ENCODE measurements around the gene MON1A. TPM values are rescaled to one million over a fixed set of nuclear protein-coding genes. Genes with fewer than 3 reads are reported as not detected.
"Not testable (repeated sequence)": the region's sequence is repeated elsewhere in the genome, so short reads cannot be mapped to it uniquely, and the experiment has no call there.

MON1A gene
- total RNA-seq, 4 donors from 2014 or later = 9.9 to 19.1 (median 15.7) TPM

DNA sequence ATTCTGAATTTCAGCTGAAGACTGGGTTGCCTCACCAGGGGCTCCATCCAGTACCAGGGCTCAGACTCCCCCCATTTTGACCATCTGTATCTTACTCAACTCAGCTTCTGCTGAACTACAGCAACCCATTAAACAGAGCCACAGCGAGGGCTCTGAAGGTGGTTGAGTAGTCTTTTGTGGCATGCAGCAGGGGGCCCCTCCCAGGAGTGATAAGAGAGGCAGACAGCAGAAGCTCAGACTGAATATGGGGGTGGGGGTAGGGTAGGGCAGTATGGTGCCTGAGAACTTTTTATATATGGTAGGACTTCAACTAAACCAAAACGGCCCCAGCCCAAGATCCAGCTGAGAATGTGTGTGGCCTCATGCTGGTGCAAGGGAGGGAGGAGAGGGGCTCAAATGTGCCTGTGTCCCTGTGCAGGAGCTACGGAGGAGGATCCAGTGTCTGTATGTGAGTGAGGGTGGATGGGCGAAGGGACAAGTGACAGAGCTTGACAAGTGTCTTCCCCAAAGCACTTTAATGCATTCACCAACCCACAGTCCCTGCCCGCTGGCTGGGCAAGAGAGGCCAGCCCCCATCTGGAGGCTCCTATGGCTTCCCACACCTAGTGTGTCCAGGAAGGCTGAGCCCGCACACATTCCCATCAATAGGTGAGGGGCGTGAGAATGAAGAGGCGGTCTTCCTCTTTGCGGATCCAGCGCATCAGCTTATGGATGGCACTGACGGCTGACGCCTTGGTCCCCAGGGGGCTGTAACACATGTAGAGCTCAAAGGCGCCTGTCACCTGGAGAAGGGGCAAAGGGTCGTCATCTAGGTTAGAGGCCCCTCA, 21.0 kb downstream of the MON1A start:
- TF ChIP-seq POLR2AphosphoS5 (IDR thresholded peaks at IDR 0.05) (no peak), POLR2A (IDR thresholded peaks at IDR 0.05; ENCODE audit: low read depth) (no peak), EP300 (IDR thresholded peaks at IDR 0.05) (no peak)
- TF ChIP-seq, protein P1, sequence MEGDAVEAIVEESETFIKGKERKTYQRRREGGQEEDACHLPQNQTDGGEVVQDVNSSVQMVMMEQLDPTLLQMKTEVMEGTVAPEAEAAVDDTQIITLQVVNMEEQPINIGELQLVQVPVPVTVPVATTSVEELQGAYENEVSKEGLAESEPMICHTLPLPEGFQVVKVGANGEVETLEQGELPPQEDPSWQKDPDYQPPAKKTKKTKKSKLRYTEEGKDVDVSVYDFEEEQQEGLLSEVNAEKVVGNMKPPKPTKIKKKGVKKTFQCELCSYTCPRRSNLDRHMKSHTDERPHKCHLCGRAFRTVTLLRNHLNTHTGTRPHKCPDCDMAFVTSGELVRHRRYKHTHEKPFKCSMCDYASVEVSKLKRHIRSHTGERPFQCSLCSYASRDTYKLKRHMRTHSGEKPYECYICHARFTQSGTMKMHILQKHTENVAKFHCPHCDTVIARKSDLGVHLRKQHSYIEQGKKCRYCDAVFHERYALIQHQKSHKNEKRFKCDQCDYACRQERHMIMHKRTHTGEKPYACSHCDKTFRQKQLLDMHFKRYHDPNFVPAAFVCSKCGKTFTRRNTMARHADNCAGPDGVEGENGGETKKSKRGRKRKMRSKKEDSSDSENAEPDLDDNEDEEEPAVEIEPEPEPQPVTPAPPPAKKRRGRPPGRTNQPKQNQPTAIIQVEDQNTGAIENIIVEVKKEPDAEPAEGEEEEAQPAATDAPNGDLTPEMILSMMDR (IDR thresholded peaks at IDR 0.05) = no peak
- no peak for DNase-seq (ENCODE audit: extremely low spot score)
- Histone ChIP-seq H3K36me3 (peaks cover 6 to 48% (median 48%) of the 10 kb centered on the region in 4 donors), H3K4me3 (no peak overlapping the region), H3K9me3 (no peaks in the 10 kb centered on the region), H3K27ac (replicated peaks in 1 of 4) (no peak overlapping the region), H3K4me1 (peaks cover 17 to 30% (median 24%) of the 10 kb centered on the region in 4 donors), H3K27me3 (no peaks in the 10 kb centered on the region)
- intact Hi-C loops (cut with DNase I) = loop anchor here (5.0 kb wide), 1 partner anchor 51 kb away; the partner anchor contains the start of gene TRAIP
- 92% methylated on average over 8 of the region's 14 CpGs for WGBS

DNA sequence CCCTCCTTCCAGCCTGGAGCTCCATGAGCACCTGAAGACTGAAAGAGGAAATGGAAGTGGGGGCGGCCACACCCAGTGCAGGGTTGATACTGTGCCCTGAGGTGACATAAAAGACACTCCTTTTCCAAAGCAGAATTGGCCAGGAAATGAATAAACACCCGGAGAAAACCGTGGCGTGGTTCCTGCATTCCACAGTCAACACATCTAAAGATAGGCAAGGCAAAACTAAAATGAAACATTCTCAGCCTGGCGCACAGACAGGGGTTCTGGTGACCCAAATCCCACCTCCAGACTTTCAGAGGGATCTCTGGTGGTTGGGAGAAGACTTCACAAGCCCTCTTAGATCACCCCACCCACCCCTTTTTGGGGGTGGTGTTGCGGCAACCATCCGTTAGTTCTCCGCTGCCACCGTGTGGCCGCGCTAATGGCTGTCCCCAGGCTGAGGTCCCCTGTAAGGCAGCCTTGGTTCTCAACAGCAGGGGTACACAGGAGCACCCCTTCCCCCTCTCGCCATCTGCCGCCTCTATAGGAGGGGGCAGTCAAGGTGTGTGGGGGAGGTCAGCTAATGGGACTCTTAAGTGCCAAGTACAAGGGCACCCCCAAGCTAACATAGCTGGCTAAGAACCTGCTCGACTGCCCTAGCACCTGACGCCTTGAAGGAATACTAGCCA, 23.4 kb downstream of the MON1A start:
- peaks cover 6 to 29% (median 28%) of the 10 kb centered on the region in 4 donors for H3K36me3 ChIP-seq
- H3K27ac ChIP-seq (replicated peaks in 1 of 4) = peak overlapping the region; percentile 37 to 58 (median 50)
- TF ChIP-seq POLR2AphosphoS5 (IDR thresholded peaks at IDR 0.05) (peak in 1 of 2 donors; percentile 45), EP300 (IDR thresholded peaks at IDR 0.05) (no peak), POLR2A (IDR thresholded peaks at IDR 0.05; ENCODE audit: low read depth) (no peak)
- TF ChIP-seq, protein P1 (IDR thresholded peaks at IDR 0.05) = peak; percentile 65 to 73 (median 65)
- H3K9me3 ChIP-seq = no peaks in the 10 kb centered on the region
- 12% methylated on average over 13 of the region's 15 CpGs for WGBS
- intact Hi-C loops (cut with DNase I) = loop anchor here (2.0 to 5.0 kb wide), 2 partner anchors 49 to 103 kb away; partner anchors contain the start of genes INKA1 and TRAIP
- H3K27me3 ChIP-seq = no peaks in the 10 kb centered on the region
- DNase-seq (ENCODE audit: extremely low spot score) = no peak
- peaks cover 26 to 53% (median 44%) of the 10 kb centered on the region in 4 donors for H3K4me1 ChIP-seq
- H3K4me3 ChIP-seq = peak overlapping the region; percentile 34 to 52 (median 38)

DNA sequence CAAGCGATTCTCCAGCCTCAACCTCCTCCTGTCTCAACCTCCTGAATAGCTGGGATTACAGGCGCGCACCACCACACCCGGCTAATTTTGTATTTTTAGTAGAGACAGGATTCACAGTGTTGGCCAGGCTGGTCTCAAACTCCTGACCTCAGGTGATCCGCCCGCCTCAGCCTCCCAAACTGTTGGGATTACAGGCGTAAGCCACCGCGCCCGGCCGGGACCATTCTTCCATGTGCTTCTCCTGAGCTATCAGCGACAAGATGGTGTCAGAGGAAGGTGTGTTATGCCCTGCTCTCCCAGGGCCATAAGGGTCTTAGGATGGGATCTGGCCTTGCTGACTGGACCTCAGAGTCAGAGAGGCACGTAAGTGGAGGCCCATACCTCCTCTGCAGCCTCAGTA, 25.2 kb downstream of the MON1A start:
- Histone ChIP-seq H3K36me3 (peaks cover 0 to 11% (median 10%) of the 10 kb centered on the region in 4 donors), H3K4me1 (peaks cover 28 to 60% (median 52%) of the 10 kb centered on the region in 4 donors), H3K27ac (replicated peaks in 1 of 4) (peak overlapping the region in 1 of 4 donors; percentile 25), H3K4me3 (peak overlapping the region in 1 of 4 donors; percentile 59)
- intact Hi-C loops (cut with DNase I) = loop anchor here (5.0 kb wide), 1 partner anchor 62 kb away; no protein-coding TSS in a partner anchor
- 98% methylated on average over 8 of the region's 13 CpGs for WGBS
- H3K9me3 ChIP-seq; DNase-seq (ENCODE audit: extremely low spot score); H3K27me3 ChIP-seq: not testable (repeated sequence)

DNA sequence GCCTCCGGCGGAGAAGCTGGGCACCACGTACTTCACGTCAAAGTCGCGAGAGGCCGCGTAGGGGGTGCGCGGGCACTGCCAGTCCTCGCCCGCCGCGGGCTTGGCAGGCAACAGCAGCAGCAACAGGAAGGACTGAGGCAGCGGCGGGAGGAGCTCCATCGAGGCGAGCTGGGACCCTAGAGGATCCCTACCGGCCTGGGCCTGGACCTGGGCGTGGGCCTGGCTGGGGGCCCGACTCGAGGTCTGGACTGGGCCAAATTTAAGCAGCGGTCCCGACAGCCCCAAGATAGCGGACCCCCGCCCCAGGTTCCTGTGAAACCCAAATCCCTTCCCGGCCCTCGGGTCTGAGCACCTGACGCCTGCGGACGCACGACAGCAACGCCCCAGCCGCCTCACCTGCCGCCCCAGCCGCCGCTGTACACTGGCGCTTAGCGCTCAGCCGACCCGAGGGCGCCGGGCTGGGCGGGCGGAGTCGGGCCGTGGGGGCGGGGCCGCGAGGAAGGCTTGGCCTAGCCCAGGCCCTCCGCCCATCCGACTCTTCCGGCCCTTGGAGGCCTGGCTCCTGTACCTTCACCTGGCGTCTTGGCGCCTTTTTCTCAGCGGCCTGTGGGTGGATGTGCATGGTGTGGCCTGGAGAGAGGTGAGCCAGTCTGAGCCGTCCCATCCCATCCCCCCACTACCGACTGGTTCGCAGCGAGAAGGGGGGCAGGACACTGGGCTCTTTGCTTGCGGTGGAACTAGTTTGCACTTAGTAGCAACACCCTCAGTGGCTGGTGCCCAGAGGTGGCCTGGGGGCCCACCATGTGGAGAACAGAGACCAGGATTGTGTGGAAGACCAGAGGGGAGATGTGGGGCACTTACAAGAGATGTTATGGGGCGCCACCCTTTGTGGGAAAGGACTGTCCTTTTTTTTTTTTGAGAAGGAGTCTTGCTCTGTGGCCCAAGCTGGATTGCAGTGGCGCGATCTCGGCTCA, 25.9 kb downstream of the MON1A start, which contains the start of gene MST1R:
Gene MST1R, minus strand, starts transcription at position 423 of the 974 bp plus-strand sequence. Its CDS starts 264 bp downstream, at position 159.
- DNase-seq (ENCODE audit: extremely low spot score) = no peak
- no peaks in the 10 kb centered on the region for H3K9me3 ChIP-seq
- TF ChIP-seq POLR2AphosphoS5 (IDR thresholded peaks at IDR 0.05) = peak; percentile 36 to 42
- no peak for TF ChIP-seq POLR2A (IDR thresholded peaks at IDR 0.05; ENCODE audit: low read depth)
- TF ChIP-seq, protein P1 (IDR thresholded peaks at IDR 0.05) = no peak
- no peak for TF ChIP-seq EP300 (IDR thresholded peaks at IDR 0.05)
- peak within 1 kb of the TSS; percentile 25 to 61 (median 55) for H3K27ac ChIP-seq (replicated peaks in 1 of 4)
- 25% methylated on average over 39 of the region's 65 CpGs for WGBS
- H3K27me3 ChIP-seq = no peaks in the 10 kb centered on the region
- peaks cover 0 to 4% (median 3%) of the 10 kb centered on the region in 4 donors for H3K36me3 ChIP-seq
- intact Hi-C loops (cut with DNase I) = loop anchor here (5.0 kb wide), 1 partner anchor 61 kb away; no protein-coding TSS in a partner anchor
- peak within 1 kb of the TSS; percentile 50 to 59 (median 52) for H3K4me3 ChIP-seq
- peaks cover 28 to 60% (median 52%) of the 10 kb centered on the region in 4 donors for H3K4me1 ChIP-seq
